Measurements from ENCODE around the gene UROC1. TPM values are rescaled to one million over a fixed set of nuclear protein-coding genes. Genes with fewer than 3 reads are reported as not detected.

The UROC1 gene
- total and polyA plus RNA-seq, 4 experiments from 2014 or later = not detected

DNA sequence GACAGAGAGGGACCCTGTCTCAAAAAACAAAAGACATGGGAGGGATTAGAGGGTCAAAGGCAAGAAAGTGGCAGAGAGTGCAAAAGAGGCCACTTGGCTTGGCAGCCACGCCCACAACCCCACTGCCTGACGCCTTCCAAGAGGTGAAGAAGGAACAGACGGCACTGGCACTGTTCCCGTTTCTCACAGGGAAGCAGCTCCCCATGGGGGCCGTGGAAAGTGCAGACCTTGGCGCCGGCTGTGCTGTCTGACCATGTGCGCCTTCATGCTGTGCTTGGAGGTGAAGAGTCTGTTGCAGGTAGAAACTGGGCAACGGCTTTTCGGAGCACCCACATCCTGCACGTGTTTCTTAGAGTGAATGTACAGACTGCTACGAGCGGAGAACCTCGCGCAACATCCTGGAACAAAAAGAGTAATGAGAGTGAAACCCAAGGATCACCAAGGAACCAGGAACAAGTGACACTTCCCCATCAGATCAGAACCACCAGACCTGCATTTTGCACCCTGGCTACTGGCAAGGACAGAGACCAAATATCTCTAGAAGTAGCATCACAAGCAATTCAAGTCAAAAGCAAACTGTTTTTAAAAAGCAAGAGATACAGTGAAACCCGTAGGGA, 51.5 kb downstream of the UROC1 start:
- Histone ChIP-seq H3K27ac (ENCODE audit: low read depth, low read length) (no peak overlapping the region), H3K27me3 (ENCODE audit: insufficient read depth, low read length) (no peaks in the 10 kb centered on the region), H3K4me3 (ENCODE audit: low read length in 2 of 2) (no peak overlapping the region), H3K36me3 (ENCODE audit: insufficient read depth, low read length) (peaks cover 90% of the 10 kb centered on the region), H3K4me1 (ENCODE audit: insufficient read depth, low read length) (no peaks in the 10 kb centered on the region), H3K9me3 (ENCODE audit: control insufficient read depth in 1 of 2, low read length in 2 of 2) (no peaks in the 10 kb centered on the region)
- Mint-ChIP-seq H3K9me3 (no peaks in the 10 kb centered on the region), H3K27ac (peak overlapping the region in 3 of 7 donors; percentile 10 to 61 (median 12)), H3K4me3 (peak overlapping the region in 1 of 8 donors; percentile 21), H3K4me1 (peaks cover 26 to 55% (median 40%) of the 10 kb centered on the region in 4 donors), H3K36me3 (peaks cover 54 to 84% of the 10 kb centered on the region in 2 donors), H3K27me3 (no peaks in the 10 kb centered on the region)
- ChIA-PET POLR2A (ENCODE audit: partially characterized antibody) (interaction anchor here (1.3 kb wide), 1 partner anchor 9 kb away, joined by 4 read pairs; the partner anchor contains the start of gene ZXDC), CTCF (ENCODE audit: partially characterized antibody) (no interaction called here)
- intact Hi-C loops (cut with micrococcal nuclease) = no loop called here
- no peak for DNase-seq

- no peak overlapping the region for H3K27ac ChIP-seq (ENCODE audit: low read depth, low read length)
- H3K4me3 Mint-ChIP-seq = no peak overlapping the region
- no peak overlapping the region for H3K27ac Mint-ChIP-seq
- no peak overlapping the region for H3K4me3 ChIP-seq (ENCODE audit: low read length in 2 of 2)
- H3K36me3 ChIP-seq (ENCODE audit: insufficient read depth, low read length) = peaks cover 87% of the 10 kb centered on the region
- H3K27me3 Mint-ChIP-seq = no peaks in the 10 kb centered on the region
- H3K27me3 ChIP-seq (ENCODE audit: insufficient read depth, low read length) = no peaks in the 10 kb centered on the region
- DNase-seq = no peak
- H3K4me1 ChIP-seq (ENCODE audit: insufficient read depth, low read length) = no peaks in the 10 kb centered on the region
- no peaks in the 10 kb centered on the region for H3K9me3 ChIP-seq (ENCODE audit: control insufficient read depth in 1 of 2, low read length in 2 of 2)
- CTCF ChIA-PET (ENCODE audit: partially characterized antibody) = no interaction called here
- peaks cover 53 to 82% of the 10 kb centered on the region in 2 donors for H3K36me3 Mint-ChIP-seq
- POLR2A ChIA-PET (ENCODE audit: partially characterized antibody) = interaction anchor here (0.7 to 1.3 kb wide), 2 partner anchors 10 to 13 kb away, joined by 3 to 4 read pairs; partner anchors contain the start of gene ZXDC
- intact Hi-C loops (cut with micrococcal nuclease) = no loop called here
- peaks cover 24 to 50% (median 38%) of the 10 kb centered on the region in 4 donors for H3K4me1 Mint-ChIP-seq
- no peaks in the 10 kb centered on the region for H3K9me3 Mint-ChIP-seq
Observed at GRCh38 chr3:126464997-126465396, 52.6 kb downstream of the UROC1 start.

GRCh38 chr3:126464494-126464893, 53.1 kb downstream of the UROC1 start:
- Histone ChIP-seq H3K9me3 (ENCODE audit: control insufficient read depth in 1 of 2, low read length in 2 of 2) (no peaks in the 10 kb centered on the region), H3K27me3 (ENCODE audit: insufficient read depth, low read length) (no peaks in the 10 kb centered on the region), H3K4me1 (ENCODE audit: insufficient read depth, low read length) (no peaks in the 10 kb centered on the region), H3K4me3 (ENCODE audit: low read length in 2 of 2) (no peak overlapping the region), H3K36me3 (ENCODE audit: insufficient read depth, low read length) (peaks cover 87% of the 10 kb centered on the region), H3K27ac (ENCODE audit: low read depth, low read length) (no peak overlapping the region)
- Mint-ChIP-seq H3K36me3 (peaks cover 49 to 82% of the 10 kb centered on the region in 2 donors), H3K4me1 (peaks cover 19 to 45% (median 34%) of the 10 kb centered on the region in 4 donors), H3K27ac (peak overlapping the region in 1 of 7 donors; percentile 63), H3K27me3 (no peaks in the 10 kb centered on the region), H3K4me3 (no peak overlapping the region), H3K9me3 (no peaks in the 10 kb centered on the region)
- intact Hi-C loops (cut with micrococcal nuclease) = no loop called here
- POLR2A ChIA-PET (ENCODE audit: partially characterized antibody) = interaction anchor here (0.7 kb wide), 1 partner anchor 13 kb away, joined by 3 read pairs; no protein-coding TSS in a partner anchor
- DNase-seq = no peak
- CTCF ChIA-PET (ENCODE audit: partially characterized antibody) = no interaction called here

DNA sequence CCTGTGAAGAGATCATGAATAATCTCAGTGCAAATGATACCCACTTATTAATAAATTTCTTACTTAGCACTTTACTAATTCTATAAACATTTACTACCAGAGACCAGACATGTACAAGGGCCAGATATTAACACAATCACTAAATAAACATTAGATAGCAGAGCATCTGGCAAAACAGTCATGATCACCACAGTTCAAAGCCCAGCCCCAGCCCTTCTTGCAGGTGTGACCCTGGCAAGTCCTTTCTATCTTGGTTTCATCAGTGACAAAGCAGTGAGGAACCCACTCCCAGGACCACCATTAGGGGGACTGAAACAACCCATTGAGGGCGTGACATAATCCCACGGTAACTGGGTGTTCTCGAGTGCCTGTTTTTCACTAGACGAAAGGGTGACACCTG, 53.5 kb downstream of the UROC1 start:
- no peak overlapping the region for H3K4me3 Mint-ChIP-seq
- peaks cover 15 to 41% (median 32%) of the 10 kb centered on the region in 4 donors for H3K4me1 Mint-ChIP-seq
- no peak for DNase-seq
- peaks cover 47 to 82% of the 10 kb centered on the region in 2 donors for H3K36me3 Mint-ChIP-seq
- intact Hi-C loops (cut with micrococcal nuclease) = no loop called here
- Histone ChIP-seq H3K9me3 (ENCODE audit: control insufficient read depth in 1 of 2, low read length in 2 of 2) (no peaks in the 10 kb centered on the region), H3K27me3 (ENCODE audit: insufficient read depth, low read length) (no peaks in the 10 kb centered on the region), H3K36me3 (ENCODE audit: insufficient read depth, low read length) (peaks cover 87% of the 10 kb centered on the region), H3K4me3 (ENCODE audit: low read length in 2 of 2) (no peak overlapping the region), H3K27ac (ENCODE audit: low read depth, low read length) (no peak overlapping the region), H3K4me1 (ENCODE audit: insufficient read depth, low read length) (no peaks in the 10 kb centered on the region)
- POLR2A ChIA-PET (ENCODE audit: partially characterized antibody) = no interaction called here
- no peaks in the 10 kb centered on the region for H3K9me3 Mint-ChIP-seq
- no peaks in the 10 kb centered on the region for H3K27me3 Mint-ChIP-seq
- CTCF ChIA-PET (ENCODE audit: partially characterized antibody) = no interaction called here
- H3K27ac Mint-ChIP-seq = no peak overlapping the region

- Histone ChIP-seq H3K27me3 (ENCODE audit: insufficient read depth, low read length) (no peaks in the 10 kb centered on the region), H3K9me3 (ENCODE audit: control insufficient read depth in 1 of 2, low read length in 2 of 2) (no peaks in the 10 kb centered on the region), H3K4me3 (ENCODE audit: low read length in 2 of 2) (no peak overlapping the region), H3K4me1 (ENCODE audit: insufficient read depth, low read length) (no peaks in the 10 kb centered on the region), H3K36me3 (ENCODE audit: insufficient read depth, low read length) (peaks cover 87% of the 10 kb centered on the region), H3K27ac (ENCODE audit: low read depth, low read length) (no peak overlapping the region)
- H3K4me1 Mint-ChIP-seq = peaks cover 17 to 35% (median 28%) of the 10 kb centered on the region in 4 donors
- intact Hi-C loops (cut with micrococcal nuclease) = no loop called here
- no peak for DNase-seq
- no peaks in the 10 kb centered on the region for H3K27me3 Mint-ChIP-seq
- H3K4me3 Mint-ChIP-seq = no peak overlapping the region
- ChIA-PET CTCF (ENCODE audit: partially characterized antibody) (no interaction called here), POLR2A (ENCODE audit: partially characterized antibody) (no interaction called here)
- H3K36me3 Mint-ChIP-seq = peaks cover 47 to 82% of the 10 kb centered on the region in 2 donors
- H3K9me3 Mint-ChIP-seq = no peaks in the 10 kb centered on the region
- no peak overlapping the region for H3K27ac Mint-ChIP-seq
Observed at GRCh38 chr3:126463521-126463920, 54.1 kb downstream of the UROC1 start.

DNA sequence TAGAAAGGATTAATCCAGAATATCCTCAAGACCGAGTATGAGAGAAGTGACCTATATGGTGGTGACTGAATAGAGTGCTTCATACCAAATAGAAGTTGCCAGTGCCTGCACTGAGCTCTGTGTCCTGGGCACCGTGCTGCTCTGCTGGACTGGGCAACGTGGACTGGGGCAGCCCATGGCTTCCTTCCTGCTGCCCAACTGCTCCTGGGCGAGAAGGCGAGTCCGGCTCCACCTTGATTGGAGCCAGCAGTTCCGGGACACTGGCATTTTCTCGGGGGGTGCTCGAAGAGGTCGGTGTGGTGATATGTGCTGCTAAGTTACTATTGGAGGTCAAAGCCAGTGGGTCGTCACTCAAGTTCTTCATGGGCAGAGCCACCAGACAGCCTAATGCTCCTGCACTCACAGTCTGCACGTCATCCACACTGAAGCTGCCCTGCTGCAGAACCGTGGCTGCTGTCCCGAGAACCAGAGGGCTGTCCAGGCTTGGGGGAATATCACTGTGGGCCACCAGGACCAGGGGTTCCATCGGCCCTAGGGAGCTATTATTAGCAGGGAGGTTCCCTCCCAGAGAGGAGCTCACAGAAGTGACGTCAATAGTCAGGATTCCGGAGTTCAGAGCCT, 56.0 kb downstream of the UROC1 start:
- Histone ChIP-seq H3K4me3 (ENCODE audit: low read length in 2 of 2) (no peak overlapping the region), H3K36me3 (ENCODE audit: insufficient read depth, low read length) (peaks cover 85% of the 10 kb centered on the region), H3K27ac (ENCODE audit: low read depth, low read length) (no peak overlapping the region), H3K9me3 (ENCODE audit: control insufficient read depth in 1 of 2, low read length in 2 of 2) (no peaks in the 10 kb centered on the region), H3K27me3 (ENCODE audit: insufficient read depth, low read length) (no peaks in the 10 kb centered on the region), H3K4me1 (ENCODE audit: insufficient read depth, low read length) (no peaks in the 10 kb centered on the region)
- Mint-ChIP-seq H3K9me3 (no peaks in the 10 kb centered on the region), H3K27ac (peak overlapping the region in 1 of 7 donors; percentile 55), H3K4me1 (peaks cover 17 to 32% (median 22%) of the 10 kb centered on the region in 4 donors), H3K4me3 (peak overlapping the region in 1 of 8 donors; percentile 52), H3K27me3 (no peaks in the 10 kb centered on the region), H3K36me3 (peaks cover 47 to 85% of the 10 kb centered on the region in 2 donors)
- intact Hi-C loops (cut with micrococcal nuclease) = no loop called here
- ChIA-PET POLR2A (ENCODE audit: partially characterized antibody) (no interaction called here), CTCF (ENCODE audit: partially characterized antibody) (no interaction called here)
- DNase-seq = no peak

GRCh38 chr3:126460381-126460780, 57.2 kb downstream of the UROC1 start:
- Histone ChIP-seq H3K4me3 (ENCODE audit: low read length in 2 of 2) (no peak overlapping the region), H3K4me1 (ENCODE audit: insufficient read depth, low read length) (no peaks in the 10 kb centered on the region), H3K27me3 (ENCODE audit: insufficient read depth, low read length) (no peaks in the 10 kb centered on the region), H3K36me3 (ENCODE audit: insufficient read depth, low read length) (peaks cover 80% of the 10 kb centered on the region), H3K27ac (ENCODE audit: low read depth, low read length) (no peak overlapping the region), H3K9me3 (ENCODE audit: control insufficient read depth in 1 of 2, low read length in 2 of 2) (no peaks in the 10 kb centered on the region)
- ChIA-PET POLR2A (ENCODE audit: partially characterized antibody) (no interaction called here), CTCF (ENCODE audit: partially characterized antibody) (no interaction called here)
- no peak for DNase-seq
- peaks cover 15 to 27% (median 20%) of the 10 kb centered on the region in 4 donors for H3K4me1 Mint-ChIP-seq
- no peak overlapping the region for H3K4me3 Mint-ChIP-seq
- peak overlapping the region in 1 of 7 donors; percentile 23 for H3K27ac Mint-ChIP-seq
- H3K36me3 Mint-ChIP-seq = peaks cover 43 to 83% of the 10 kb centered on the region in 2 donors
- H3K9me3 Mint-ChIP-seq = no peaks in the 10 kb centered on the region
- intact Hi-C loops (cut with micrococcal nuclease) = no loop called here
- no peaks in the 10 kb centered on the region for H3K27me3 Mint-ChIP-seq

All from CD4-positive, alpha-beta memory T cell (primary cell).